Effector memory CD8-positive, alpha-beta T cell (primary cell): ENCODE measurements around the gene S100A16.
"Not testable (repeated sequence)": the region's sequence is repeated elsewhere in the genome, so short reads cannot be mapped to it uniquely, and the experiment has no call there.

Experiments
- ATAC-seq: fragments of 150-1000 bp; cut with Tn5 transposase; replicated peaks from 2 replicates; pipeline ENCODE4 v1.10.0; 2021; ENCODE audit warnings: mild to moderate bottlenecking, moderate library complexity
- DNase-seq, 3 experiments: peaks; one replicate each; pipeline ENCODE4 v3.0.0; 2021
- H3K27ac Mint-ChIP-seq, 2 donors: one replicate each; pipeline ENCODE4 v1.8.0; 2022; ENCODE audit warnings: mild to moderate bottlenecking in 2 of 2, mixed read lengths in 2 of 2, moderate library complexity in 2 of 2
- H3K27me3 Mint-ChIP-seq, 2 donors: one replicate each; pipeline ENCODE4 v1.8.0; 2022; ENCODE audit warnings: mixed read lengths in 2 of 2
- H3K36me3 Mint-ChIP-seq: one replicate; pipeline ENCODE4 v1.8.0; 2022; ENCODE audit warnings: mild to moderate bottlenecking, moderate library complexity, mixed read lengths; ENCODE audit not compliant: insufficient read depth
- H3K4me1 Mint-ChIP-seq, 2 donors: one replicate each; pipeline ENCODE4 v1.8.0; 2022; ENCODE audit warnings: low read depth in 2 of 2, mixed read lengths in 2 of 2
- H3K4me3 Mint-ChIP-seq, 2 donors: one replicate each; pipeline ENCODE4 v1.8.0; 2022; ENCODE audit warnings: mild to moderate bottlenecking in 2 of 2, mixed read lengths in 2 of 2, moderate library complexity in 2 of 2
- H3K9me3 Mint-ChIP-seq, 2 donors: one replicate each; pipeline ENCODE4 v1.8.0; 2022; ENCODE audit warnings: mixed read lengths in 2 of 2

Gene S100A16

DNA sequence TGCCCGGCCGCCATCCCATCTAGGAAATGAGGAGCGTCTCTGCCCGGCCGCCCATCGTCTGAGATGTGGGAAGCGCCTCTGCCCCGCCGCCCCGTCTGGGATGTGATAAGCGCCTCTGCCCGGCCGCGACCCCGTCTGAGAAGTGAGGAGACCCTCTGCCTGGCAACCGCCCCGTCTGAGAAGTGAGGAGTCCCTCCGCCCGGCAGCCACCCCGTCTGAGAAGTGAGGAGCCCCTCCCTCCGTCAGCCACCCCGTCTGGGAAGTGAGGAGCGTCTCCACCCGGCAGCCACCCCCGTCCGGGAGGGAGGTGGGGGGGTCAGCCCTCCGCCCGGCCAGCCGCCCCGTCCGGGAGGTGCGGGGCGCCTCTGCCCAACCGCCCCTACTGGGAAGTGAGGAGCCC lies 30.1 kb downstream of the S100A16 start:
- not testable (repeated sequence) for H3K4me3 Mint-ChIP-seq, H3K4me1 Mint-ChIP-seq, H3K27ac Mint-ChIP-seq, ATAC-seq, H3K9me3 Mint-ChIP-seq, DNase-seq, H3K36me3 Mint-ChIP-seq
- peaks cover 34 to 45% of the 10 kb centered on the region in 2 donors for H3K27me3 Mint-ChIP-seq

DNA sequence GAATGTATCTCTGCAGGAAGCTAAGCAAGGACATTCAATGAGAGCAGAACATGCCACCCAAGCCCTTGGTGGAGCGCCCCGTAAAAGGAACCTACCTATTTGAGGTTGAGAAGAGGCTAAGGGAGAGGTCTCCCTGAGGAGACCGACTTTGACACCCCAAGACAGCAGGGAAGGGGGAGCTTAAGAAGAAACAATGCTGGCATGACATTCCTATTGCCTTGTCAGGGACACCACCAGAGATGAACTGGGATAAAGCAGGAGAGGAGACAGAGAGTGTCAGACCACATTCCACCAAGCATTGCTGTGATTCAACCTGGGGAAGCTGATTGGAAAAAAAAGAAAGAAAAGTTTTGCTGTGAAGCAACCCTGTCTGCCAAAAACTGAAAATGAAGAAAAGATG lies 34.0 kb downstream of the S100A16 start:
- H3K36me3 Mint-ChIP-seq = peaks cover 4% of the 10 kb centered on the region
- peaks cover 24 to 35% of the 10 kb centered on the region in 2 donors for H3K27me3 Mint-ChIP-seq
- DNase-seq (no peak), ATAC-seq (no peak)
- H3K27ac Mint-ChIP-seq = no peak overlapping the region
- no peaks in the 10 kb centered on the region for H3K4me1 Mint-ChIP-seq
- H3K4me3 Mint-ChIP-seq = no peak overlapping the region
- H3K9me3 Mint-ChIP-seq = no peaks in the 10 kb centered on the region

DNA sequence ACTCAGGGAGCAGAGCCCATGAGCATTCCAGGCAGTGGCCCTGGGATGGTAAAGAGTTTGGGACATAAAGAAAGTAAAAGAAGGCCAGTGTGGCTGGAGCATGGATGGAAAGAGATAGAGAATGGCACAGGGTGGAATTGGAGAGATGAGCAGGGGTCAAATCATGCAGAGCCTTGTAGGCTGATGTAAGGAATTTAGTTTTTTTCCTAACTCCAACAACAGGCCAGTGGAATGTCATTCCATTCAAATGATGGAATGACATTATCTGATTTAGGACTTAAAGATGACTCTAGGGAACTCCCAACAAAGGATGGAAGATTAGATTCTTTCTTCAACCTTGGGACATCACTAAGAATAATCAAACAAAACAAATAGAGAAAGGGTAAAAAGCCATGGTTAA lies 34.4 kb downstream of the S100A16 start:
- DNase-seq (no peak), ATAC-seq (no peak)
- Mint-ChIP-seq H3K9me3 (no peaks in the 10 kb centered on the region), H3K4me3 (no peak overlapping the region), H3K27me3 (peaks cover 21 to 32% of the 10 kb centered on the region in 2 donors), H3K27ac (no peak overlapping the region), H3K36me3 (peaks cover 4% of the 10 kb centered on the region), H3K4me1 (no peaks in the 10 kb centered on the region)

GRCh38 chr1:153577624-153578051 lies 35.3 kb downstream of the S100A16 start:
- no peak overlapping the region for H3K4me3 Mint-ChIP-seq
- DNase-seq = no peak
- H3K9me3 Mint-ChIP-seq = no peaks in the 10 kb centered on the region
- no peak for ATAC-seq
- H3K27me3 Mint-ChIP-seq = peaks cover 21 to 32% of the 10 kb centered on the region in 2 donors
- no peaks in the 10 kb centered on the region for H3K4me1 Mint-ChIP-seq
- H3K36me3 Mint-ChIP-seq = peaks cover 4% of the 10 kb centered on the region
- H3K27ac Mint-ChIP-seq = no peak overlapping the region

GRCh38 chr1:153577138-153577537 lies 35.8 kb downstream of the S100A16 start:
- ATAC-seq (no peak), DNase-seq (no peak)
- Mint-ChIP-seq H3K27me3 (peaks cover 21 to 32% of the 10 kb centered on the region in 2 donors), H3K27ac (no peak overlapping the region), H3K4me1 (no peaks in the 10 kb centered on the region), H3K36me3 (peaks cover 4% of the 10 kb centered on the region), H3K9me3 (no peaks in the 10 kb centered on the region), H3K4me3 (no peak overlapping the region)

GRCh38 chr1:153575497-153575896 lies 37.4 kb downstream of the S100A16 start:
- not testable (repeated sequence) for DNase-seq, H3K27ac Mint-ChIP-seq, H3K36me3 Mint-ChIP-seq, H3K4me1 Mint-ChIP-seq, ATAC-seq, H3K4me3 Mint-ChIP-seq, H3K9me3 Mint-ChIP-seq
- peaks cover 33 to 48% of the 10 kb centered on the region in 2 donors for H3K27me3 Mint-ChIP-seq

DNA sequence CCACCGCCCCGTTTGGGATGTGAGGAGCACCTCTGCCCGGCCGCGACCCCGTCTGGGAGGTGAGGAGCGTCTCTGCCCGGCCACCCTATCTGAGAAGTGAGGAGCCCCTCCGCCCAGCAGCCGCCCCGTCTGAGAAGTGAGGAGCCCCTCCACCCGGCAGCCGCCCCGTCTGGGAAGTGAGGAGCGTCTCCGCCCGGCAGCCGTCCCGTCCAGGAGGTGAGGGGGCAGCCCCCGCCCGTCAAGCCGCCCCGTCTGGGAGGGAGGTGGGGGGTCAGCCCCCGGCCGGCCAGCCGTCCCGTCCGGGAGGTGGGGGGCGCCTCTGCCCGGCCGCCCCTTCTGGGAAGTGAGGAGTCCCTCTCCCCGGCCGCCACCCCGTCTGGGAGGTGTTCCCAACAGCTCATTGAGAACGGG lies 37.9 kb downstream of the S100A16 start:
- H3K4me3 Mint-ChIP-seq, H3K36me3 Mint-ChIP-seq, DNase-seq, H3K9me3 Mint-ChIP-seq, H3K4me1 Mint-ChIP-seq, H3K27ac Mint-ChIP-seq, ATAC-seq: not testable (repeated sequence)
- peaks cover 35 to 49% of the 10 kb centered on the region in 2 donors for H3K27me3 Mint-ChIP-seq

DNA sequence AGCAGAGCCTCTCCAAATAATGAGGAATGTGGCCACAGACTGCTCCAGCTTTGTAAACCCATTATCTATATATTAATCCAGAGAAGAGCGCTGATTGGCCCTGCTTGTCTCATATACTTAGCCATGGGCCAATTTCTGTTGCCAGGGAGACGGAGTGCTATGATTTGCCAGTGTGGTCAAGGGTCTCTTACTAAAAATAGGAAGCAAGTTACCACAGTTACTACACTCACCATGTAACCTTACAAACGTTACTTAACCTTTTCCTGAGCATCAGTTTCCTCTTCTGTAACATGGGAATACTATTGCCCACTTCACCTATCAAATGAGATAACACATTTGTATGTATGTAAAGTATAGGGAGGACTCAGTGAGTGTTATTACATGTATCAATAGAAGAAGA lies 39.6 kb downstream of the S100A16 start:
- Mint-ChIP-seq H3K4me3 (no peak overlapping the region), H3K9me3 (no peaks in the 10 kb centered on the region), H3K36me3 (peaks cover 4% of the 10 kb centered on the region), H3K4me1 (peaks cover 5% of the 10 kb centered on the region in 2 donors), H3K27me3 (peaks cover 23 to 43% of the 10 kb centered on the region in 2 donors), H3K27ac (no peak overlapping the region)
- ATAC-seq (no peak), DNase-seq (no peak)

GRCh38 chr1:153572569-153573015 lies 40.3 kb downstream of the S100A16 start:
- Mint-ChIP-seq H3K9me3 (no peaks in the 10 kb centered on the region), H3K4me3 (no peak overlapping the region), H3K36me3 (peaks cover 6% of the 10 kb centered on the region), H3K4me1 (peaks cover 10 to 11% of the 10 kb centered on the region in 2 donors), H3K27me3 (peaks cover 16 to 35% of the 10 kb centered on the region in 2 donors), H3K27ac (no peak overlapping the region)
- peak in 2 of 3 experiments; percentile 18 to 21 for DNase-seq
- ATAC-seq = peak; percentile 66

DNA sequence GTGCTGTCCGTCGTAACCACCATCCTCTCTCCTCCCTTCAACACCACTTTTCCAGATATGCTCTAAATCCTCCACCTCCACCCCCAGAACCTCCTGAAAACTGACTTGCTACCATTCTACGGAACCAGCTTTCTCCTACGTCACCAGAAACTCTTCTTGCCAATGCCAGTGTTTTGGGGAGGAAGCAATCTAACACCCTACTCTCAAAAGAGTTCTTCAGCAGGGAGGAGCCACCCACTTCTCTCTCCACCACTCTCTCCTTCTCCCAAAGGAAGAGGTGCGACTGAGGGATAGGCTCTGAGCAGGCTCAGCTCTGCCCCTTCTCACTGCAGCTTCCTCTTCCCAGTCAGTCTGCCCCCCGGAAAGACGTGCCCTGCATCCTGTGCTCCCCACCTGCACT lies 41.2 kb downstream of the S100A16 start:
- Mint-ChIP-seq H3K4me1 (peaks cover 15 to 16% of the 10 kb centered on the region in 2 donors), H3K9me3 (no peaks in the 10 kb centered on the region), H3K27ac (no peak overlapping the region), H3K36me3 (peaks cover 6% of the 10 kb centered on the region), H3K27me3 (peaks cover 14 to 26% of the 10 kb centered on the region in 2 donors), H3K4me3 (no peak overlapping the region)
- DNase-seq (no peak), ATAC-seq (no peak)

- no peaks in the 10 kb centered on the region for H3K9me3 Mint-ChIP-seq
- H3K4me1 Mint-ChIP-seq = peaks cover 22 to 23% of the 10 kb centered on the region in 2 donors
- peaks cover 3% of the 10 kb centered on the region for H3K36me3 Mint-ChIP-seq
- H3K27me3 Mint-ChIP-seq = peaks cover 14 to 22% of the 10 kb centered on the region in 2 donors
- H3K27ac Mint-ChIP-seq = no peak overlapping the region
- H3K4me3 Mint-ChIP-seq = no peak overlapping the region
- DNase-seq (no peak), ATAC-seq (no peak)
Measured at GRCh38 chr1:153570874-153571273, 42.1 kb downstream of the S100A16 start.

DNA sequence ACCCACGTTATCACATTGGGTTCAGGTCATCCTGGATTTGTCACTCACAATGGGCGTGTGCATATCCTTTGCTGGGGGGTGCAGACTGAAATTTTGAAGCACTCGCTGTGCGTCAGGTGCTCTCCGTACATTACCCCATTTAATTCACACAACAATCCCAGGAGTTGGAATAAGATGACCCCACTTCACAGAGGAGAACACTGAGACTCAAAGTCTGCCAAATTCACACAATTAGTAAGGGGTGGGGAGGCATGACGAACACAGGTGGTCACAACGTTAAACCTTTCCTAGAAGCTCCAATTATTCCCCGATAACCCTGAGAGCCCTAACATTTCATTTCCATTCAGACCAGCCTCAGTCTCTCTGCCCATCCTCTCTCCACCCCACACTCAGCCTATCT lies 43.5 kb downstream of the S100A16 start:
- Mint-ChIP-seq H3K36me3 (peaks cover 3% of the 10 kb centered on the region), H3K9me3 (no peaks in the 10 kb centered on the region), H3K27ac (peak overlapping the region in 1 of 2 donors; percentile 20), H3K4me1 (peaks cover 26 to 27% of the 10 kb centered on the region in 2 donors), H3K27me3 (peaks cover 14 to 22% of the 10 kb centered on the region in 2 donors), H3K4me3 (no peak overlapping the region)
- ATAC-seq = no peak
- DNase-seq = no peak

DNA sequence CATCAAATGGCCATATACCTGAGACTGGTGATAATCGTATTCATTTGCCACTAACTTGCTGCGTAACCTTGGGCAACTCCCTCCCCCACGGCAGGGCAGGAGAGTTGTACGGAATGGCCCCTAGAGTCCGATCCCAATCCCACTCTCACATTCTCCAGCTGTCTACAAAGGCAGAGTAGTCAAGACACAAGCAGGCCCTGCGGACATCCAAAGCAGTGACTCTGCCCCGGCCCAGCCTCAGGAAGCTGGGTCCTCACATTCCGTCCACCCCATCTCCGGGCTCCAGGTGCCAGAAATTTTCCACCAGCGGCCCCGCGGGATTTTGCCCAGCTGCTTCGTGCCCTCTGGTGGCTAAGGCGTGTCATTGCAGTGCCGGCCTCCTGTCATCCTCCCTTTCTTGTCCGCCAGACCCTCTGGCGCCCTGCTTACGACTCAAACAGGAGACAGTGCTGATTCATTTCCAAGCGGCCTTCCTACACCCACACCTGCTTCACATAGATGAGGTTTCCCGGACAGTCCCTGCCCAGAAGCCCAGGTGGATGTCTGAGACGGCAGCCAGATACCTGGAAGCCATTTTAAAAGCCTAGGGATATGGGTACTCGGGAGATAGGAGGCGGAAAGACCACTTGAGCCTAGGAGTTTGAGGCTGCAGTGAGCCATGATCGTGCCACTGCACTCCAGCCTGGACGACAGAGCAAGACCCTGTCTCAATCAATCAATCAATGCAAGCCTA lies 44.4 kb downstream of the S100A16 start:
- peak; percentile 77 to 81 (median 80) for DNase-seq
- peak; percentile 44 for ATAC-seq
- H3K4me1 Mint-ChIP-seq = peaks cover 26 to 27% of the 10 kb centered on the region in 2 donors

More for the DNA sequence above, 44.4 kb downstream of the S100A16 start:
- peak overlapping the region; percentile 20 to 86 for H3K27ac Mint-ChIP-seq
- peaks cover 14 to 22% of the 10 kb centered on the region in 2 donors for H3K27me3 Mint-ChIP-seq
- peaks cover 3% of the 10 kb centered on the region for H3K36me3 Mint-ChIP-seq
- no peaks in the 10 kb centered on the region for H3K9me3 Mint-ChIP-seq
- H3K4me3 Mint-ChIP-seq = peak overlapping the region; percentile 23 to 64
